ENCODE results near the gene TPPP2. TPM values are rescaled to one million over a fixed set of nuclear protein-coding genes. Genes with fewer than 3 reads are reported as not detected.
"Not testable (repeated sequence)": the region's sequence is repeated elsewhere in the genome, so short reads cannot be mapped to it uniquely, and the experiment has no call there.

The TPPP2 gene
- total RNA-seq (ENCODE audit: low replicate concordance) = not detected in 2 replicates
- long read RNA-seq = 0 reads

- no peak for TF ChIP-seq CTCF (conservative IDR thresholded peaks at IDR 0.05)
- Mint-ChIP-seq H3K9me3 (no peaks in the 10 kb centered on the region), H3K27me3 (peaks cover 4% of the 10 kb centered on the region), H3K4me3 (no peak within 1 kb of the TSS), H3K27ac (no peak within 1 kb of the TSS), H3K4me1 (ENCODE audit: unreplicated experiment) (peaks cover 10% of the 10 kb centered on the region), H3K36me3 (no peaks in the 10 kb centered on the region)
- DNase-seq (ENCODE audit: extremely low spot score, unreplicated experiment) = no peak
Measured at GRCh38 chr14:21029917-21030316, at the start of gene TPPP2. TSS of gene TPPP2 (plus strand) at chr14:21030217. CDS start at chr14:21030582, 365 bp downstream.

GRCh38 chr14:20980906-20981305 is 49.1 kb upstream of the TPPP2 start:
- no peak for TF ChIP-seq CTCF (conservative IDR thresholded peaks at IDR 0.05)
- Mint-ChIP-seq H3K4me3 (no peak overlapping the region), H3K9me3 (no peaks in the 10 kb centered on the region), H3K27ac (no peak overlapping the region), H3K4me1 (ENCODE audit: unreplicated experiment) (no peaks in the 10 kb centered on the region), H3K36me3 (no peaks in the 10 kb centered on the region), H3K27me3 (peaks cover 14% of the 10 kb centered on the region)
- DNase-seq (ENCODE audit: extremely low spot score, unreplicated experiment) = no peak

- Mint-ChIP-seq H3K36me3 (no peaks in the 10 kb centered on the region), H3K4me1 (ENCODE audit: unreplicated experiment) (no peaks in the 10 kb centered on the region), H3K4me3 (no peak overlapping the region), H3K27me3 (peaks cover 18% of the 10 kb centered on the region), H3K9me3 (no peaks in the 10 kb centered on the region), H3K27ac (no peak overlapping the region)
- no peak for DNase-seq (ENCODE audit: extremely low spot score, unreplicated experiment)
- no peak for TF ChIP-seq CTCF (conservative IDR thresholded peaks at IDR 0.05)
Measured at GRCh38 chr14:20982646-20983369, 47.2 kb upstream of the TPPP2 start.

- not testable (repeated sequence) for H3K4me3 Mint-ChIP-seq; H3K27ac Mint-ChIP-seq; H3K9me3 Mint-ChIP-seq; H3K4me1 Mint-ChIP-seq (ENCODE audit: unreplicated experiment); DNase-seq (ENCODE audit: extremely low spot score, unreplicated experiment); H3K36me3 Mint-ChIP-seq
- H3K27me3 Mint-ChIP-seq = peaks cover 18% of the 10 kb centered on the region
Measured at GRCh38 chr14:20985650-20986049, 44.4 kb upstream of the TPPP2 start.

- H3K9me3 Mint-ChIP-seq = no peaks in the 10 kb centered on the region
- no peak for TF ChIP-seq CTCF (conservative IDR thresholded peaks at IDR 0.05)
- DNase-seq (ENCODE audit: extremely low spot score, unreplicated experiment) = no peak
- peak overlapping the region; percentile 67 for H3K27ac Mint-ChIP-seq
- peaks cover 18% of the 10 kb centered on the region for H3K27me3 Mint-ChIP-seq
- peaks cover 12% of the 10 kb centered on the region for H3K4me1 Mint-ChIP-seq (ENCODE audit: unreplicated experiment)
- peaks cover 5% of the 10 kb centered on the region for H3K36me3 Mint-ChIP-seq
- peak overlapping the region; percentile 23 for H3K4me3 Mint-ChIP-seq
Measured at GRCh38 chr14:20986811-20987210, 43.2 kb upstream of the TPPP2 start.

- H3K27me3 Mint-ChIP-seq = peaks cover 15% of the 10 kb centered on the region
- peaks cover 14% of the 10 kb centered on the region for H3K36me3 Mint-ChIP-seq
- H3K4me3 Mint-ChIP-seq = peak overlapping the region; percentile 65
- DNase-seq (ENCODE audit: extremely low spot score, unreplicated experiment) = no peak
- TF ChIP-seq CTCF (conservative IDR thresholded peaks at IDR 0.05) = no peak
- no peaks in the 10 kb centered on the region for H3K9me3 Mint-ChIP-seq
- peak overlapping the region; percentile 95 for H3K27ac Mint-ChIP-seq
- H3K4me1 Mint-ChIP-seq (ENCODE audit: unreplicated experiment) = peaks cover 12% of the 10 kb centered on the region
Measured at GRCh38 chr14:20988717-20989470, 41.1 kb upstream of the TPPP2 start.

All from type B pancreatic cell (in vitro differentiated cells).